Skin of body (tissue), 2 donors: ENCODE measurements around the gene ZNF598. TPM values are rescaled to one million over a fixed set of nuclear protein-coding genes. Genes with fewer than 3 reads are reported as not detected.

Experiments
- DNase-seq: peaks from one replicate; lab custom pipeline; 2025; lab: John Stamatoyannopoulos, UW
- total RNA-seq: library from RNA; depleted of rRNA; stranded (reverse); fragments of >200 nt; gene quantifications from one replicate; pipeline ENCODE4 v1.2.3, GENCODE V29; 2014

ZNF598 gene
- total RNA-seq, 1 donor from 2014 or later, result 12.8 TPM

DNA sequence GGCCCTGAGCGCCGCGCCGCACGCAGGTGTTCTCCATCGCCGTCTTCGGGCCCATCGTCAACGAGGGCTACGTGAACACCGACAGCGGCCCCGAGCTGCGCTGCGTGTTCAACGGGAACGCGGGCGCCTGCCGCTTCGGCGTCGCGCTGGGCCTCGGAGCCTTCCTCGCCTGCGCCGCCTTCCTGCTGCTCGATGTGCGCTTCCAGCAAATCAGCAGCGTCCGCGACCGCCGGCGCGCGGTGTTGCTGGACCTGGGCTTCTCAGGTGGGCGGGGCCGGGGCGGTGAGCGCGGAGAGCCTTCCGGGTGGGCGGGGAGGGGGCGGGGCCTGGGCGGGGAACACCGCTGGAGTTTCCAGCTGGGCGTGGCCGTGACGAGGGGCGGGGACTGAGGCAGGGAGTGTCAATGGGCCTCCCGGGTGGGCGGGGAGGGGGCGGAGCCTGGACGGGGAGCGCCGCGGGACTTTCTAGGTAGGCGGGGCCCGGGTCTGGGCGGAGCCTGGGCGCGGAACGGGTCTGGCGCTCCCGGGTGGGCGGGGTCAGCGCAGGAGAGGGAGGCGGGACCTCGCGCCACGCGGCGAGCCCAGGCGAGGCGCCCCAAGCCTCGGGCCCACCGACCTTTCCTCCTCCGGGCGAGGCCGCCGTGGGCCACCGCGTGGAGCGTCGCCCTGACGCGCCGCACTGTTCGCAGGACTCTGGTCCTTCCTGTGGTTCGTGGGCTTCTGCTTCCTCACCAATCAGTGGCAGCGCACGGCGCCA lies 17.5 kb downstream of the ZNF598 start:
- peak; percentile 78 for DNase-seq

DNA sequence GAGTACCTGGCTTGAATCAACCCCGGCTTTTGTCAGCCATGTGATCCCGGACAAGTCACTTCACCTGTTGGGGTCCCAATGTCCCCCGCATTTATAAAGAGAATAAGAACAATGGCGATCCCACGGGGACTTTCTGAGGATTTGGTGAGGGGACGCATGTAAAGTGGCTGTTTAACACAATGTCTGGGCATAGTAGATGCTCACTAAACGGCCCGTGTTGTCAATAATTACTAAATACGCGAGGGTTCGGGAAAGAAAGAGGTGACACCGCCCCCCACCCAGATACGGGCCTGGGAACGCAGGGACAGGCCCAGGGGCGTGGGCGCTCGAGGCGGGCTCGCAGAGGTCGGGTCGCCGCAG lies 18.1 kb downstream of the ZNF598 start:
- no peak for DNase-seq

DNA sequence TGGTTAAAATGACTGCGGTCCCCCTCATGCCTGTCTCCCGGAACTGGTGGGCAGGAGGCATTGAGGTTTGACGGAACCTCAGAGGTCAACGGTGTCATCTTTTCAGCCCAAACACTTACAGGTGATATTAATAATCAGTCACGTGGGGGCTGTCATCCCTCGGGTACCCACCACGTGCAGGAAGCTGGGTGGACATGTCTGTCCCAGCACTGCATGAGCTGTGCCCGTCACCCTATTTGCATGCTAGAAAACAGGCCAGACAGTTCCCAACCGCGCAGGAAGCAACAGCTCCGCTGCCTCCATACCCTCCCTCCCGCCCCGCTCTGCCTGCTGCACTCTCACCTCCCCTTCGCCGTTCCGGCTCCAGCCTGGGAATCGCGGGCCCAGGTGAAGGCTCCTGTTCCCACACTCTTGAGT lies 18.5 kb downstream of the ZNF598 start:
- no peak for DNase-seq

DNA sequence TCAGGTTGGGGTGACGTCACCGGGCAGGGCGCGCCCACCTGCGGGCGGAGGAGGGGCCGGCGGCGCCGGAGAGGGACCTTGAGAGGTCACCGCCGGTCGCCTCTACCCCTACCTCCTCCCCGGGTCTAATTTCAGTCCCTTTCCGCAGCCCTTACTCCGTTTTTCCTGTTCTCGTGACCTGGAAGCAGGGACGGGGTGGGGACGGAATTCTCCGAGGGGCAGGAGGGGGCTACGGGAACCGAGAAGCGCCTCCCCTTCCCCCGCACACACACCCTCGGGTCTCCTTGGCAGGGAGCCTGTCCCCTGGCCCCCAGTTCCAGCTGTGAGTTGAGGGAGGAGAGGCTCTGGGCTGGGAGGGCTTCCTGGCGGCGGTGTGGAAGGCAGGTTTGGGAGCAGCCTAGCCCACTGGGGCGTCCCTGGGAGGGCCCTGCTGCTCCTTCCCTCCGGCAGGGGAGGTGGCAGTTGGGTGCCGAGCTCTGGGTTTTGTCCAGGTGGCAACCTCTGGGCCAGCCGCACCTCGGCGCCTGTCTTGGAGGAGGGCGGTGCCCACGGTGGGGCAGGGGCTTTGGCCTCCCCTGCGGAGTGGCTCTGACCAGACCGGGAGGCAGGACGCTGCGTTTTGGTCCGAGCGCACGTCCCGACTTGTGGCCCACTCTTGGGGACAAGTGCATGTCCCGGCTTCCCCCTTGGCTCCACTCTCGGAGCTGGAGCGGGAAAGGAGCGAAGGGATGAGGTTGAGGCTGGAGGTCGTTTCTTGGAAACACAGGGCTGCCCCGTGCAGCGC lies 19.1 kb downstream of the ZNF598 start:
- no peak for DNase-seq

DNA sequence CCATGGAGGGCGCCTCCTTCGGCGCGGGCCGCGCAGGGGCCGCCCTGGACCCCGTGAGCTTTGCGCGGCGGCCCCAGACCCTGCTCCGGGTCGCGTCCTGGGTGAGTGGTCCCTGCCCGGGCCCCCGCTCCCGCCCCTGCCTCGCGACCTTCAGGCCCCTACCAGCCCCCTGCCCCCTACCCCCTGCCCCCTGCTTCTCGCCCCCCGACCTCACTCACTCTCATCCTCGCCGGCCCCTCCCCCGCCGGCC lies 19.6 kb downstream of the ZNF598 start:
- no peak for DNase-seq

DNA sequence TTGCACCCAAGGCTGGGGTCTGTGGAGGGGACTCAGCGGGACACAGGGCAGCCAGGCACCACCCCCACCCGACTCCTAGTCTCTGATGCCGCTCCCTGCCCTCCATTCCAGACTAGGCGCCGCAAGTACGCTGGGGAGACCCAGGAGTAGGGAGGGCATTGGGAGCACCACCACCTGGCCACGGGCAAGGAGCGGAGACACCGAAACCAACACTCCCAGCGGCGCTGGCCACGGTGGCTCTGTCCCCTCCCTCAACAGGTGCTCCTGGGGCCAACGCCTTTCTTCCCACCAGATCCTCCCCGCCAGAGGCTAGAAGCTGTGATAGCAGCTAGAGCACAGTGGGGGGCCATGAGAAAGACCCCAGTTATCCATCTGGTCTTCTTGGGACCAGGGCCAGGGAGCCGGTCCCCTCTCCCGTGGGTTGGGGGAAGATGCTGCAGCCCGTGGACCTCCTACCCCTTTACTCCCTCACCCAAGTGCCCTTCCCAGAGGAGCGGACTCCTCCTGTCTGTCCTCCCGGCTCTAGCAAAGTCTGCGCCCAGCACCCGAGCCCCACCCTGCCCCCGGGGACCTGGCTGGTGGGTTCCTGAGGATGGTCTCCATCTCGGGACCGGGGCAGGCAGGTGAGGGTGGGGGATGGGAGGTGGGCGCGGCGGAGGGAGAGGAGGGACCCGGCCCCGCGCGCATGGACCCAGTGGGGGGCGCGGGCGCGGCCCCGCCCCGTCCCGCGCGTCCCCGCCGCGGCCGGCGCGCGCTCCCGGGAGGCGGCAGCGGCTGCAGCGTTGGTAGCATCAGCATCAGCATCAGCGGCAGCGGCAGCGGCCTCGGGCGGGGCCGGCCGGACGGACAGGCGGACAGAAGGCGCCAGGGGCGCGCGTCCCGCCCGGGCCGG lies 20.2 kb downstream of the ZNF598 start, which contains the start of gene SYNGR3:
SYNGR3 (plus strand) TSS at position 762 of the 892 bp plus-strand sequence. CDS start 133 bp downstream, outside the sequence.
- no peak for DNase-seq

DNA sequence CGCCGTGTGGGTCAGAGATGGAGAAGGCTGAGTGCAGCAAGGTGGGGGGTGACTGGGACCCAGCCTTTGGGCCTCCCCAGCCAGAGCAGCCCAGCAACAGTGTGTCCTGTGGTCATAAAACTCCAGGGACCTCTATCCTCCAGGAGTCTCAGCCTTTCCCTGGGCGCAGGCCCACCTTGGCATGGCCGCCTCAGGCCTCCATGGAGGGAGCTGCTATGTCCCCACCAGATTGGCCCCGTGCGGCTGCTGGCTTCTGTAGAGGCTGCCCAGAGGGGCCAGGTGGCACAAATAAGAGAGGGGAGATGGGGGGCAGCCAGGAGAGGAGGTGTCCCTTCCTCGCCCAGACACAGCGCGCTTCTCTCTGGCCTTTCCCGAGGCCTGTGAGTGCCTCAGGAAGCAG lies 22.4 kb downstream of the ZNF598 start:
- DNase-seq, result no peak

DNA sequence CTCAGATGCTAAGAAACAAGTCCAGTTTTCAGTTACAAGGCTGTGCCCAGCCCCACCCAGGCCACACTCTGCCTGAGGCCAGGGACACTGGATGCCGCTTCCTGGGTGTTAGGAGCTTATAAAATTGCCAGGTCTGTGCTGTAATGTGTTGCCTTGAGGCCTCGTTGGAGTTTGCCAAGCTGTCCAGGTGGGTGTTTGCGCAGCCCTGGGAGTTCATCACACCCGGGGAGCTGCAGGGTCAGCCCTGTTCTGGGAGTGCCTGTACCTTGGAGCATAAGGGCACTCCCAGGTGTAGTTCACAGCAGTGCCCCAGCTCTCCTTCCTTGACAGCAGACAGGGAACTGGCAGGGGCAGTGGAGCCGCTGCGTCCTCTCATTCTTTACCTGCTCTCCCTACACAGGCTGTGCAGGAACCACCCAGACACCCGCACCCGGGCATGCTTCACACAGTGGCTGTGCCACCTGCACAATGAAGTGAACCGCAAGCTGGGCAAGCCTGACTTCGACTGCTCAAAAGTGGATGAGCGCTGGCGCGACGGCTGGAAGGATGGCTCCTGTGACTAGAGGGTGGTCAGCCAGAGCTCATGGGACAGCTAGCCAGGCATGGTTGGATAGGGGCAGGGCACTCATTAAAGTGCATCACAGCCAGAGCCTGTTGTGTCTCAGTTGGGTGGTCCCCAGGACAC lies 24.0 kb downstream of the ZNF598 start:
- no peak for DNase-seq

DNA sequence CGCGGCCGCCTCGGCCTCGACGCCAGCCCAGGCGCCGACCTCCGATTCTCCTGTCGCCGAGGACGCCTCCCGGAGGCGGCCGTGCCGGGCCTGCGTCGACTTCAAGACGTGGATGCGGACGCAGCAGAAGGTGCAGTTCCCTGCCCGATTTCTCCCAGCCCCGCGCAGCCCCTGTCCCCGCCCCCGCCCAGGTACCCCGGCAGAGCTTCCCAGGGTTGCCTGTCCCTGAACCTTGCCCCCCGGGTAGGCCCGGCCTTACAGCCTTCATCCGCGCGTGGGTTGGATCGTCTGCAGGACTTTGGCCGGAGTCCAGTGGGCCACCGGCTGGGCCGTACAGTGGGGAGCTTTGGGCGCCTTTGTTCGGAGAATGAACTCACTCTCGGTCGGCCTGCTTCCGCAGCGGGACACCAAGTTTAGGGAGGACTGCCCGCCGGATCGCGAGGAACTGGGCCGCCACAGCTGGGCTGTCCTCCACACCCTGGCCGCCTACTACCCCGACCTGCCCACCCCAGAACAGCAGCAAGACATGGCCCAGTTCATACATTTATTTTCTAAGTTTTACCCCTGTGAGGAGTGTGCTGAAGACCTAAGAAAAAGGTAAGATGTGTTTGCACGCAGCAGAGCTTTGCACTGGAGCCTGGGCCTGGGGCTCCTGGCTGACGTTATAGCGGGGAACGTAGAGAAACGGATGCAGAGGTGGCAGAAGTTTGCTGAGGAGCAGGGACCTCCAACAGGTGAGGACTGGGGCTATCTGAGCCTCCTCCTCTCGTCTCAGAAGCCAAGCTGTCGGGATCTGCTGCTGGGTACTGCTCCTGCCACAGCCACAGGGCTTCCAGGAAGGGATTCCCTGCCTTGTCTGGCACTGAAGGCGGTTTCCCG lies 25.0 kb downstream of the ZNF598 start:
- DNase-seq, result no peak

DNA sequence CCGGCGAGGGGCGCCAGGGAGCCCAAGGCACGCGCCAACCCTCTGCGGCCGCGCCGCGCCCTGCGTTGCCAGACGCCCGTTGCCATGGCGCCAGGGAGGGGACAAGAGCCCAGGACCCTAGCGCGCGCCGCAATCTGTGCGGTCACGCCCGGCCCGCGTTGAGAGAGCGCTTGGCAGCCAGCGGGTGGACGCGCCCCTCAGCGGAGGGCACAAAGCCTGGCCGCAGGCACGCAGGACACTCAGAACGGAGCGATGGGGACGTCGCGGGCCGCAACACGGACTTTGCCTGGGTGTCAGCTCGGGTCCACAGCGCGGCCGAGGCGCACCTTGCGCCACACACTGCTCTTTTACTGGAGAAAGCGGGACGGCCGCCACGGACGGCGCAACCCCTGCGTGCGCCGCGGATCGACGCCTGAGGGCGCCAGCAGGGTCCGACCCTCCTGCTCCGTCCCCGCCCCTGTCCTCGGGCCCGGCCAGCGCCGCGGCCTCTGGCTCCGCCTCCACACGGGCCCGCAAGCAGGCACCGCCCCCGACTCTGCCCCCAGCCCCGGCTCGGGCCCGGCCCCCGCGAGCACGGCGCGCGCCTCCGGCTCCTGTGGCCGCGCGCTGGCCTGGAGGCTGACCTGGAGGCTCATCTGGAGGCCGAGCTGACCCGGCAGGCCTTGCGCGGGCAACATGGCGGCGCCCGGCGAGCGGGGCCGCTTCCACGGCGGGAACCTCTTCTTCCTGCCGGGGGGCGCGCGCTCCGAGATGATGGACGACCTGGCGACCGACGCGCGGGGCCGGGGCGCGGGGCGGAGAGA lies 25.9 kb downstream of the ZNF598 start, which contains the start of gene GFER:
GFER (plus strand) TSS at position 650 of the 803 bp plus-strand sequence; CDS start at position 676, 26 bp downstream.
- peak; percentile 86 for DNase-seq

DNA sequence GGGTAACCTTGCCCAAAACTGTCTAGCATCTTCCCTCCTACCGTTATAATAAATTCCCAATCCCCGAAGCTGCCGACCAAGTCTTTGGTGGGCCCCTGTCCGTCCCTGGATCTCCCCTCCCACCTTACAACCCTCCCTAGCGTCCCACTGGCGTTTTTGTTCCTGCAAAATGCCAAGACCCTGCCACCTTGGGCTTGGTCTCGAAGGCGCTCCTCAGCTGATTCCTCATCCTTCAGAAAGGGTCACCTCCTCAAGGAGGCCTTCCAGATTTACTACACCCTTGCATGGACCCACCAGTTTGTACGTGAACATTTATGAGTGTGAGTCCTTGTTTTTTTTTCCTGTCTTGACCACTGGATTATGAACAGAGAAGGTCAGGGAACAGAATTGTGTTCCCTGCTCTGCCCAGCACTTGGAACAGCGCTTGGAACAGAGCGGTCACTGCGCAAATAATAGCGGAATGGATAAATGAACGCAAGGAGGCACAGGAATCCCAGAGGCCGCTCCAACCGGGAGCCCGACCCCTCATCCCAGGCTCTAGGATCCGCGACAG lies 26.6 kb downstream of the ZNF598 start:
- no peak for DNase-seq

DNA sequence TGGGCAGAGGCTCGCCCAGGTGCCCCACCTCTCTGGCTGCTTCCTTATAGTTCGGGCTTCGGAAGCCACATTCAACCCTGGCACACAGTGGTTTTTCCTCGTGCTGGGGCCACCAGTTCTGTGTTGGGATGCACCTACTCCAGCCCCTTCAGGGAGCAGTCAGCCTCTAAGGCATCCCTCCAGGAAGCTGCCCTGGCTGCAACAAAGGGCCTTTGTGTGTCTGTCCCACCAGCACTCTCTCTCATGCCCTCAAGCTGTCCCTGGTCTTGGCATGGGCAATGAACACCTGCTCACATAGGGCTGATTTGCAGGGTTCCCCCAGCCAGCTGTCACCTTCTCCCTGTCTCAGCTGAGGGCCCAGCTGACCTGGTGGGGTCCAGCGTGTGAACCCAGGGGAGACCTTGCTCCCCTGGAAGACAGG lies 27.6 kb downstream of the ZNF598 start:
- DNase-seq, result no peak

DNA sequence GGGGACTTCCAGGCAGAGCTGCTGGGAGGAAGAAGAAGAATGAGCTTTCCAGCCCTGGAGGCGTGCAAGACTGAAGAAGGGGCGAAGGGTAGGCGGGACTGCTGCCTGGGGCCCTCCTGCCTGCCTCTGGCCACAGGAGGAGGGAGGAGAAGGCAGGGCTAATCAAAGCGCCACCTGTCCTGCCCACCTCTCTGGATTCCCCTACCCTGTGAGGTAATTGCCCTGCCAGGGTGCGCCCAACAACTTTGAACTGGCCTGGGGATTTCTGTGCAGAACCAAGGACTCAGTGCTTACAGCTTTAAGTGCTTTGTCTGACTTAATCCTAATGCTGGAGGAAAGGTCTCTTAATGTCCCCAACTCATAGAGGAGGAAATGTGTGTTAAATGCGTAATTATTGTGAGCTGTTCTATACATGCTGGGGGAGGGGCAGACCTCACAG lies 28.2 kb downstream of the ZNF598 start, which contains the start of gene NOXO1:
NOXO1 (minus strand) TSS at position 72 of the 439 bp plus-strand sequence. CDS start 290 bp downstream, outside the sequence.
- no peak for DNase-seq

DNA sequence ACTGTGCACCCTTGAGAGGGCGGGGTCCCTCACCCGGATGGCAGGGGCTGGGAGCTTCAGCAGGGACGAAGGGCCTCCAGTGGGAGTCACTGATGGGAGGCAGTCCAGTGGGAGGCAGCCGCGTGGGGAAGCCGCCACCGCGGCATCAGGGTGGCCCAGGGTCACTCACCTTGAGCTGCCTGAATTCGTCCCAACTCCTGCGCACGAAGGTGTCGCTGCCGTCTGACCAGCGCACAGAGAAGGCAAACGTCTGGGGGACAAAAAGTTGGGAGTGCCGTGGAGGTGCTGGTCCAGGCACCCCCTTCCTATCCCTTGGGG lies 28.9 kb downstream of the ZNF598 start:
- no peak for DNase-seq

DNA sequence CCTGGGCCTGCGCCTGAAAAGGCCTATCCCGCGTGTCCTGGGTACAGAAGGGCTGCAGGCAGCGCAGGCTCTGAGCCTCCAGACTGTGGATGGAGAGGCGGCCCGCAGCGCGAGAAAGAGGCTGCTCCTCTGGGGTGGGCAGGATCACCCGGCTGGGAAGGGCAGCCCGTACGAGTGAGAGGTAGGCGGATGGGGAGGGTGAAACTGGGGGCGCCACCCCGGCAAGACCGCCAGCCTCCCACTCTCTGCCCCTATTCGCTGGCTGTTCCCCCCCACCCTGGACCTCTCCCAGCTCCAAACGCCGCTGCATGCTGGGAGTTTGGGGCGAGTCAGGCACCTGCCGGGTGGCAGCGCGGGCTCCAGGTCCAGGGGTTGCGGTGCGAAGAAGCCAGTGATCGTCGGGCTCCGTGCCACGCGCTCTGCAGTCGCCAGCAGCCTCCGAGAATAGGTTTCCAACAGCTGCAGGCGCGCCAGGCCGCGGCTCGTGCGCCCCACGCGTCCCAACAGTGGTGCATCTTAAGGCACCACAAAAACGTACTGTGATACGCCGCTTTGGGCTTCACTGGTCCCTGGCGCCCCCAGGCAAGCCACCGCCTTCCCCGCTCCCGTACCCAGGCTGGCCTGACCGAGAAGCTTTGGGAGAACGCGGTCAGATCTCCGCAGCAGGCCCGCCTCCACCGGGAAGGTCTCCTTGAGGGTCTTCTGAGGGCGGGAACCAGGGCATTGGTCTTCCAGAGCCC lies 29.4 kb downstream of the ZNF598 start:
- DNase-seq, result no peak

DNA sequence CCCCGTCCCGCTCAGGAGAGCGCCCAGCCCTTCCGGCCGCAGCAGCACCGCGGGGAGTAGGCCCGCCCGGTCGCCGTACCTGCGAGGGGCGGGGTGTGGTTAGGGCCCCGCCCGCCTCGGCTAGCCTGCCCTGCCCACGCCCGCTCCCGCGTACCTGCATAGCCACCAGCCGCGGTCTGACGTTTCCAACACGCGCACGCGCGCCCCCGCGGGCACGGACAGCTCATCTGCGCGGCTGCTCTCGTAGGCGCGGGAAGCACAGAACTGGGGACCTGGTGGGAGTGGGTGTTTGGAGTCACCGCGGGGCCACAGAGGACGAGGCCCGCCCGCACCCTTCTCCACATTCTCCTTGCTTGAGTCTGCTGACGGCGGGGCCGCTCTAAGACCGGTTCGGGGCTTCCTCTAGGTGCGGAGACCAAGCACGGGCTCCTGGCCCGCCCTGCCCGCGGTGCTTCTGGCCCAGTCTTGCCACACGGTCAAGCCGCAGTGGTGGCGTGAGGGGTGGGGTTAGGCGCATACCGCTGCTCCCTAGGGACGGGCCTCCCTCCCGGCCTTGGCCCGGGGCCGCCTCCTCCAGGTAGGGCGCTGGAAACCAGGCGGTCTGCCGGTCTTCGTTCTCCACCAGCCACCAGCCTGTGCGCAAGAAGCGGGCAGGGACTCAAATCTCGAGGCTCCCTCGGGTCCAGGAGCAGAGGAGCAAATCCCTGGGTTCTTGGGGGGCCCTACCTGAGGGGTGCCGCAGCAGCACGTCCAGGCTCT lies 30.2 kb downstream of the ZNF598 start:
- DNase-seq, result no peak

DNA sequence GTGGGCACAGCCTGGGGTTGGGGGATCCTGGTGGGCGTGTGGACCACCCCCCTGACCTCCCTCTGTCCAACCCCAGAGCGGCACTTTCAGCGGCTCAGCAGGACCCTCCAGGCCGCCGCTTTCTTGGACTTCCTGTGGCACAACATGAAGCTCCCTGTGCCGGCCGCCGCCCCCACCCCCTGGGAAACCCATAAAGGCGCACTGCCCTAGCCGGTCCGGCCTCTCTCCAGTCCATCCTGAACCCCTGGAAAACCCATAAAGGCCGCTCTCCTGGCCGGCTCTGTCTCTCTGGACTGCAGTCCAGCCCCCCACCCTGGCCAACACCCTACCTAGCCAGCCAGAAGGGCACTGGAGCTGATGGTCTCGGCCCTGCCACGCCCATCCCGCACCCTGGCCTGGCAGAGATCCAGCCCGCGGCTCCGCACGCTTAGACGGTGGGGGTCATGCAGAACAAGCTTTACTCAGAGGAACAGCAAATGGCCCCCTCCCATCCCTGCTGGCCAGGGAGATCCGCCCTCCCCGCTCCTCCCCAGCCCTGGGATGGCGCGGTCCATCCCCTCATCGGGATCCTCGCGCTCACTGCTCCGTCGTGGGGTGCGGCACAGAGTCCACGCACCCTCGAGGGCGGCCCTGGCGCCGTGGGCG lies 31.0 kb downstream of the ZNF598 start:
- DNase-seq, result no peak
